GM10266 (cell line): ENCODE data around the gene EIF4E2.

Experiments
- DNase-seq: peaks from one replicate; pipeline ENCODE4 v3.0.0; 2012; ENCODE audit errors: extremely low spot score
- CTCF ChIP-seq: IDR thresholded peaks from 2 replicates; pipeline ENCODE4 v1.5.1; 2012; ENCODE audit warnings: mild to moderate bottlenecking, low read depth; ENCODE audit not compliant: control insufficient read depth, insufficient read depth; ENCODE audit errors: missing control alignments

The EIF4E2 gene

DNA sequence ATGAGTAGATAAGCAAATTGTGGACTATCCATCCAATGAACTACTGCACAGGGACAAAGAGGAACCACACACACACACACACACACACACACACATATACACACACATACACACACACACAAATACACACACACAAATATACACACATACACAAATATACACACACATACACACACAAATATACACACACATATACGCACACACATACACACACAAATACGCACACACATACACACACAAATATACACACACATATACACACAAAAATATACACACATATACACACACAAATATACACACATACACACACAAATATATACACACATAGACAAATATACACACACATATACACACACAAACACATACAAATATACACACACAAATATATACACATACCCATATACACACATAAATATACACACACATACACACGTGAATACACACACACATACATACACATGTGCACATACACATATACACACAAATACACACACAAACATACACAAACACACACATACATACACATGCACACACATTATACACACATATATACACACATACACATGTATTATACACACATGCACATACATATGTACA, 63.1 kb downstream of the EIF4E2 start:
- no peak for DNase-seq
- TF ChIP-seq CTCF: no peak

GRCh38 chr2:232615339-232615738, 64.8 kb downstream of the EIF4E2 start:
- no peak for DNase-seq
- TF ChIP-seq CTCF: no peak
